HepG2 (cell line): Measurements from ENCODE around the gene TUBB. TPM values are rescaled to one million over a fixed set of nuclear protein-coding genes. Genes with fewer than 3 reads are reported as not detected.
A peak's percentile ranks its signal among the peaks of the same experiment; 100 is the strongest.

Experiments
- AHR ChIP-seq: IDR thresholded peaks from 2 replicates; pipeline ENCODE4 v1.6.1; 2018; ENCODE audit warnings: missing genetic modification reagents, missing compliant biosample characterization
- CENPT ChIP-seq: sonication (generic); formaldehyde crosslinking; IDR thresholded peaks from 2 replicates; pipeline ENCODE4 v1.8.0; 2022; ENCODE audit warnings: low read depth, mild to moderate bottlenecking, moderate library complexity, missing genetic modification reagents
- DNMT1 ChIP-seq: sonication (generic); formaldehyde crosslinking; IDR thresholded peaks from 2 replicates; pipeline ENCODE4 v1.5.1; 2020; ENCODE audit warnings: mild to moderate bottlenecking, missing genetic modification reagents
- FOXA3 ChIP-seq: IDR thresholded peaks from 2 replicates; pipeline ENCODE4 v1.6.1; 2016; ENCODE audit warnings: missing genetic modification reagents, missing compliant biosample characterization
- KDM3A ChIP-seq: IDR thresholded peaks from 2 replicates; pipeline ENCODE4 v1.6.1; 2018; ENCODE audit warnings: low read depth, missing compliant biosample characterization
- KLF16 ChIP-seq, 2 experiments: sonication (generic) in 1 of 2; formaldehyde crosslinking in 1 of 2; IDR thresholded peaks; 2 replicates each; pipeline versions ENCODE4 v1.6.1 to v1.8.0; 2016 to 2023; ENCODE audit warnings: missing genetic modification reagents in 2 of 2, missing compliant biosample characterization in 1 of 2
- NPAS2 ChIP-seq: sonication (generic); formaldehyde crosslinking; IDR thresholded peaks from 2 replicates; pipeline ENCODE4 v1.8.0; 2022; ENCODE audit warnings: mild to moderate bottlenecking, missing genetic modification reagents, borderline replicate concordance
- PPARG ChIP-seq: conservative IDR thresholded peaks from 2 replicates; pipeline ENCODE4 v1.6.1; 2016; ENCODE audit warnings: missing biosample characterization, missing genetic modification reagents
- SAFB2 ChIP-seq: sonication (generic); formaldehyde crosslinking; IDR thresholded peaks from 2 replicates; pipeline ENCODE4 v1.5.1; 2020; ENCODE audit warnings: missing genetic modification reagents, low read depth, mild to moderate bottlenecking, borderline replicate concordance
- SOX6 ChIP-seq, 2 experiments: fragments of 450-650 bp in 1 of 2; sonication (generic) in 1 of 2; formaldehyde crosslinking in 1 of 2; IDR thresholded peaks; 2 replicates each; pipeline versions ENCODE4 v1.4.0 to v1.6.1; 2017 to 2020; ENCODE audit warnings: antibody characterized with exemption in 1 of 2, mild to moderate bottlenecking in 1 of 2, missing genetic modification reagents in 1 of 2
- TGIF2 ChIP-seq: IDR thresholded peaks from 2 replicates; pipeline ENCODE4 v1.6.1; 2016; ENCODE audit warnings: control low read depth, missing compliant biosample characterization
- ZNF138 ChIP-seq: sonication (generic); formaldehyde crosslinking; IDR thresholded peaks from 2 replicates; pipeline ENCODE4 v1.5.0; 2020; ENCODE audit warnings: mild to moderate bottlenecking, low read depth, missing genetic modification reagents
- ZNF281 ChIP-seq: sonication (generic); formaldehyde crosslinking; IDR thresholded peaks from 2 replicates; pipeline ENCODE4 v1.4.0; 2020; ENCODE audit warnings: missing genetic modification reagents, borderline replicate concordance
- ZUFSP ChIP-seq: sonication (generic); formaldehyde crosslinking; IDR thresholded peaks from 2 replicates; pipeline ENCODE4 v1.9.0; 2021; ENCODE audit warnings: missing genetic modification reagents, mild to moderate bottlenecking, borderline replicate concordance
- polyA plus RNA-seq, 8 experiments: library from polyadenylated mRNA; depleted of rRNA in 3 of 8; stranded (reverse) in 7 of 8; unstranded in 1 of 8; fragments of >200 nt; fragmentation: Illumina TruSeq in 4 of 8; extraction: Trizol in 4 of 8; gene quantifications; 2 replicates each; pipeline versions ENCODE4 v1.2.1 to v1.2.3, GENCODE V29; 2011 to 2016; ENCODE audit warnings: low read depth in 4 of 8, missing spikeins in 1 of 8, mixed read lengths in 1 of 8; ENCODE audit not compliant: insufficient read depth in 1 of 8
- total RNA-seq, 5 experiments: library from RNA; depleted of rRNA; stranded (reverse); fragments of >200 nt; fragmentation: Illumina TruSeq; extraction: Trizol; gene quantifications; 2 replicates each; pipeline ENCODE4 v1.2.3, GENCODE V29; 2016; ENCODE audit warnings: low read depth in 1 of 5
- TF ChIP-seq, protein P1 (sequence below): sonication (generic); formaldehyde crosslinking; IDR thresholded peaks from 2 replicates; pipeline ENCODE4 v1.9.0; 2021; ENCODE audit warnings: missing genetic modification reagents, mild to moderate bottlenecking, borderline replicate concordance
- TF ChIP-seq, protein P2 (sequence below): IDR thresholded peaks from 2 replicates; pipeline ENCODE4 v1.6.1; 2012; ENCODE audit warnings: low read length, improper control_type of control experiment
- TF ChIP-seq, protein P3 (sequence below): sonication (generic); formaldehyde crosslinking; IDR thresholded peaks from 2 replicates; pipeline ENCODE4 v1.4.0; 2020; ENCODE audit warnings: missing genetic modification reagents

Gene TUBB
- total and polyA plus RNA-seq, 2 of the 13 experiments (the other 11 are each of a cell fraction or from before 2014, with no cell fraction given) = 911 to 1,163 TPM

- TF ChIP-seq, protein P1, sequence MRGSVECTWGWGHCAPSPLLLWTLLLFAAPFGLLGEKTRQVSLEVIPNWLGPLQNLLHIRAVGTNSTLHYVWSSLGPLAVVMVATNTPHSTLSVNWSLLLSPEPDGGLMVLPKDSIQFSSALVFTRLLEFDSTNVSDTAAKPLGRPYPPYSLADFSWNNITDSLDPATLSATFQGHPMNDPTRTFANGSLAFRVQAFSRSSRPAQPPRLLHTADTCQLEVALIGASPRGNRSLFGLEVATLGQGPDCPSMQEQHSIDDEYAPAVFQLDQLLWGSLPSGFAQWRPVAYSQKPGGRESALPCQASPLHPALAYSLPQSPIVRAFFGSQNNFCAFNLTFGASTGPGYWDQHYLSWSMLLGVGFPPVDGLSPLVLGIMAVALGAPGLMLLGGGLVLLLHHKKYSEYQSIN (CRISPR knock-in tag) = no peak
- no peak for TF ChIP-seq ZNF281 (CRISPR knock-in tag)
- no peak; the same call in 1 of the 2 replicates for TF ChIP-seq SAFB2 (CRISPR knock-in tag)
- peak; percentile 71; the same call in 1 of the 2 replicates for TF ChIP-seq FOXA3
- TF ChIP-seq, protein P2, sequence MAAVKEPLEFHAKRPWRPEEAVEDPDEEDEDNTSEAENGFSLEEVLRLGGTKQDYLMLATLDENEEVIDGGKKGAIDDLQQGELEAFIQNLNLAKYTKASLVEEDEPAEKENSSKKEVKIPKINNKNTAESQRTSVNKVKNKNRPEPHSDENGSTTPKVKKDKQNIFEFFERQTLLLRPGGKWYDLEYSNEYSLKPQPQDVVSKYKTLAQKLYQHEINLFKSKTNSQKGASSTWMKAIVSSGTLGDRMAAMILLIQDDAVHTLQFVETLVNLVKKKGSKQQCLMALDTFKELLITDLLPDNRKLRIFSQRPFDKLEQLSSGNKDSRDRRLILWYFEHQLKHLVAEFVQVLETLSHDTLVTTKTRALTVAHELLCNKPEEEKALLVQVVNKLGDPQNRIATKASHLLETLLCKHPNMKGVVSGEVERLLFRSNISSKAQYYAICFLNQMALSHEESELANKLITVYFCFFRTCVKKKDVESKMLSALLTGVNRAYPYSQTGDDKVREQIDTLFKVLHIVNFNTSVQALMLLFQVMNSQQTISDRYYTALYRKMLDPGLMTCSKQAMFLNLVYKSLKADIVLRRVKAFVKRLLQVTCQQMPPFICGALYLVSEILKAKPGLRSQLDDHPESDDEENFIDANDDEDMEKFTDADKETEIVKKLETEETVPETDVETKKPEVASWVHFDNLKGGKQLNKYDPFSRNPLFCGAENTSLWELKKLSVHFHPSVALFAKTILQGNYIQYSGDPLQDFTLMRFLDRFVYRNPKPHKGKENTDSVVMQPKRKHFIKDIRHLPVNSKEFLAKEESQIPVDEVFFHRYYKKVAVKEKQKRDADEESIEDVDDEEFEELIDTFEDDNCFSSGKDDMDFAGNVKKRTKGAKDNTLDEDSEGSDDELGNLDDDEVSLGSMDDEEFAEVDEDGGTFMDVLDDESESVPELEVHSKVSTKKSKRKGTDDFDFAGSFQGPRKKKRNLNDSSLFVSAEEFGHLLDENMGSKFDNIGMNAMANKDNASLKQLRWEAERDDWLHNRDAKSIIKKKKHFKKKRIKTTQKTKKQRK = no peak
- TF ChIP-seq CENPT = 0 out of 2 replicates have a peak, but pooled peaks have one; percentile 57
- TF ChIP-seq SOX6 (IDR thresholded peaks at IDR 0.05) = no peak
- TF ChIP-seq SOX6 (CRISPR knock-in tag; IDR thresholded peaks at IDR 0.05) = peak; percentile 78
- no peak for TF ChIP-seq TGIF2 (CRISPR knock-in tag)
- TF ChIP-seq DNMT1 (CRISPR knock-in tag) = no peak; the same call in 1 of the 2 replicates
- TF ChIP-seq KDM3A (CRISPR knock-in tag) = peak; percentile 74
- TF ChIP-seq AHR (CRISPR knock-in tag) = peak; percentile 94
- TF ChIP-seq, protein P3, sequence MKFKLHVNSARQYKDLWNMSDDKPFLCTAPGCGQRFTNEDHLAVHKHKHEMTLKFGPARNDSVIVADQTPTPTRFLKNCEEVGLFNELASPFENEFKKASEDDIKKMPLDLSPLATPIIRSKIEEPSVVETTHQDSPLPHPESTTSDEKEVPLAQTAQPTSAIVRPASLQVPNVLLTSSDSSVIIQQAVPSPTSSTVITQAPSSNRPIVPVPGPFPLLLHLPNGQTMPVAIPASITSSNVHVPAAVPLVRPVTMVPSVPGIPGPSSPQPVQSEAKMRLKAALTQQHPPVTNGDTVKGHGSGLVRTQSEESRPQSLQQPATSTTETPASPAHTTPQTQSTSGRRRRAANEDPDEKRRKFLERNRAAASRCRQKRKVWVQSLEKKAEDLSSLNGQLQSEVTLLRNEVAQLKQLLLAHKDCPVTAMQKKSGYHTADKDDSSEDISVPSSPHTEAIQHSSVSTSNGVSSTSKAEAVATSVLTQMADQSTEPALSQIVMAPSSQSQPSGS (CRISPR knock-in tag) = peak; percentile 70; the same call in 1 of the 2 replicates
- TF ChIP-seq NPAS2 (CRISPR knock-in tag) = no peak
- TF ChIP-seq PPARG (CRISPR knock-in tag) = peak; percentile 60; the same call in 1 of the 2 replicates
- TF ChIP-seq ZUFSP (CRISPR knock-in tag) = no peak
- peak; percentile 59; the same call in 1 of the 2 replicates for TF ChIP-seq ZNF138
- TF ChIP-seq KLF16 (CRISPR knock-in tag; IDR thresholded peaks at IDR 0.05) = peak in 1 of 2 experiments; percentile 94; a peak in 2 of 4 replicates
Measured at GRCh38 chr6:30672445-30673253, 47.5 kb upstream of the TUBB start, which contains the start of gene DHX16 (continued).
